OCI-LY1 (cell line): Measurements from ENCODE around the gene WDR43.

Experiments used
- H2AFZ ChIP-seq: fragments of 200-600 bp; sonication (generic), shearing (Covaris generic); 2 replicates; pipeline ENCODE4 v1.6.0; 2014; ENCODE audit warnings: antibody characterized with exemption, mild to moderate bottlenecking, low read length
- H3F3A ChIP-seq: fragments of 200-600 bp; sonication (generic), shearing (Covaris generic); 2 replicates; pipeline ENCODE4 v1.6.0; 2014; ENCODE audit warnings: mild to moderate bottlenecking, antibody characterized with exemption, low read length, moderate library complexity; ENCODE audit not compliant: insufficient read depth
- H3K27ac ChIP-seq: fragments of 200-600 bp; sonication (generic); 2 replicates; pipeline ENCODE4 v1.5.1; 2014; ENCODE audit warnings: low read length, mixed run types, mild to moderate bottlenecking, low read depth; ENCODE audit not compliant: poor library complexity, severe bottlenecking
- H3K27me3 ChIP-seq: fragments of 200-600 bp; sonication (generic); 2 replicates; pipeline ENCODE4 v1.6.0; 2014; ENCODE audit warnings: antibody characterized with exemption, mild to moderate bottlenecking, low read length, moderate library complexity; ENCODE audit not compliant: insufficient read depth
- H3K36me3 ChIP-seq: fragments of 200-600 bp; sonication (generic); 2 replicates; pipeline ENCODE4 v1.6.1; 2014; ENCODE audit warnings: mild to moderate bottlenecking, antibody characterized with exemption, low read length, moderate library complexity, mixed read lengths; ENCODE audit not compliant: insufficient read depth
- H3K4me1 ChIP-seq: fragments of 200-600 bp; sonication (generic); 2 replicates; pipeline ENCODE4 v1.5.1; 2014; ENCODE audit warnings: mild to moderate bottlenecking, low read length, moderate library complexity; ENCODE audit not compliant: insufficient read depth, severe bottlenecking
- H3K4me2 ChIP-seq: fragments of 200-600 bp; sonication (generic), shearing (Covaris generic); 2 replicates; pipeline ENCODE4 v1.6.1; 2014; ENCODE audit warnings: low read length
- H3K4me3 ChIP-seq: fragments of 200-600 bp; sonication (generic); 2 replicates; pipeline ENCODE4 v1.5.1; 2014; ENCODE audit warnings: low read length, low read depth, mild to moderate bottlenecking, mixed read lengths; ENCODE audit not compliant: poor library complexity, severe bottlenecking
- H3K79me2 ChIP-seq: fragments of 200-600 bp; shearing (Covaris generic); 2 replicates; pipeline ENCODE4 v1.6.1; 2016; ENCODE audit warnings: mixed run types, low read length, mixed read lengths; ENCODE audit not compliant: insufficient read depth
- H3K9ac ChIP-seq: fragments of 200-600 bp; sonication (generic), shearing (Covaris generic); 2 replicates; pipeline ENCODE4 v1.6.1; 2014; ENCODE audit warnings: mild to moderate bottlenecking, low read length, mixed read lengths
- H3K9me2 ChIP-seq: fragments of 200-600 bp; sonication (generic), shearing (Covaris generic); 2 replicates; pipeline ENCODE4 v1.6.1; 2014; ENCODE audit warnings: low read depth, mild to moderate bottlenecking, low read length, mixed read lengths
- H3K9me3 ChIP-seq: fragments of 200-600 bp; shearing (Covaris generic); 2 replicates; pipeline ENCODE4 v1.6.1; 2014; ENCODE audit warnings: low read length, mixed read lengths
- H4K20me1 ChIP-seq: fragments of 200-600 bp; sonication (generic), shearing (Covaris generic); 2 replicates; pipeline ENCODE4 v1.6.0; 2016; ENCODE audit warnings: mild to moderate bottlenecking, low read length; ENCODE audit not compliant: insufficient read depth
- EZH2 ChIP-seq: fragments of 200-600 bp; sonication (generic), shearing (Covaris generic); IDR thresholded peaks from 2 replicates; pipeline ENCODE4 v1.8.0; 2017; ENCODE audit warnings: borderline replicate concordance, mixed run types, mild to moderate bottlenecking, antibody characterized with exemption, low read length, moderate library complexity, mixed read lengths
- TF ChIP-seq, protein P1 (sequence below): fragments of 200-600 bp; sonication (generic), shearing (Covaris generic); IDR thresholded peaks from 2 replicates; pipeline ENCODE4 v1.5.1; 2017; ENCODE audit warnings: mild to moderate bottlenecking, antibody characterized with exemption, low read length, moderate library complexity, mixed read lengths

Gene WDR43

DNA sequence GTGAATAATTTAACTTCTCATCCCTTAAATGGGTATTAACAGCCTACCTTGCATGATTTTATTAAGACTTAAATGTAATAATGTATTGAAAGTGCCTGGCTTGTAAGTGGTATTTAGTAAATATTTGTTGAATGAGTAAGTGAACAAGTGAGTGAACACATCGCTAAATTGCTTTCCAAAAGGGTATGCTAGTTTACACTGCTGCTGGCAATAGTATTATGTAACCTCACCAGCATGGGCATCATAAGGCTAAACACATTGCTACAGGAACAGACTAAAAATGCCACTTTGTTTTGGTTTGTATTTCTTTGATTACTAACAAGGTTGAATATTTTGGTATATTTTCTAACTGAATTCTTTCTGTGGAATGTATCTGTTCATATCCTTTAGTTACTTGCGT is 9.8 kb downstream of the WDR43 start:
- Histone ChIP-seq H3F3A (no peaks in the 10 kb centered on the region), H3K9me2 (no peaks in the 10 kb centered on the region), H3K9me3 (no peaks in the 10 kb centered on the region), H3K4me1 (peaks cover 8% of the 10 kb centered on the region), H2AFZ (no peak overlapping the region), H4K20me1 (no peaks in the 10 kb centered on the region), H3K27ac (no peak overlapping the region), H3K79me2 (peaks cover 73% of the 10 kb centered on the region), H3K4me3 (no peak overlapping the region), H3K4me2 (no peak overlapping the region), H3K27me3 (no peaks in the 10 kb centered on the region), H3K36me3 (peaks cover 87% of the 10 kb centered on the region), H3K9ac (no peak overlapping the region)
- TF ChIP-seq, protein P1, sequence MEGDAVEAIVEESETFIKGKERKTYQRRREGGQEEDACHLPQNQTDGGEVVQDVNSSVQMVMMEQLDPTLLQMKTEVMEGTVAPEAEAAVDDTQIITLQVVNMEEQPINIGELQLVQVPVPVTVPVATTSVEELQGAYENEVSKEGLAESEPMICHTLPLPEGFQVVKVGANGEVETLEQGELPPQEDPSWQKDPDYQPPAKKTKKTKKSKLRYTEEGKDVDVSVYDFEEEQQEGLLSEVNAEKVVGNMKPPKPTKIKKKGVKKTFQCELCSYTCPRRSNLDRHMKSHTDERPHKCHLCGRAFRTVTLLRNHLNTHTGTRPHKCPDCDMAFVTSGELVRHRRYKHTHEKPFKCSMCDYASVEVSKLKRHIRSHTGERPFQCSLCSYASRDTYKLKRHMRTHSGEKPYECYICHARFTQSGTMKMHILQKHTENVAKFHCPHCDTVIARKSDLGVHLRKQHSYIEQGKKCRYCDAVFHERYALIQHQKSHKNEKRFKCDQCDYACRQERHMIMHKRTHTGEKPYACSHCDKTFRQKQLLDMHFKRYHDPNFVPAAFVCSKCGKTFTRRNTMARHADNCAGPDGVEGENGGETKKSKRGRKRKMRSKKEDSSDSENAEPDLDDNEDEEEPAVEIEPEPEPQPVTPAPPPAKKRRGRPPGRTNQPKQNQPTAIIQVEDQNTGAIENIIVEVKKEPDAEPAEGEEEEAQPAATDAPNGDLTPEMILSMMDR, result no peak
- no peak for TF ChIP-seq EZH2

GRCh38 chr2:28904802-28905457 is 10.5 kb downstream of the WDR43 start:
- Histone ChIP-seq H3K27ac (no peak overlapping the region), H3K79me2 (peaks cover 71% of the 10 kb centered on the region), H3K36me3 (peaks cover 93% of the 10 kb centered on the region)

DNA sequence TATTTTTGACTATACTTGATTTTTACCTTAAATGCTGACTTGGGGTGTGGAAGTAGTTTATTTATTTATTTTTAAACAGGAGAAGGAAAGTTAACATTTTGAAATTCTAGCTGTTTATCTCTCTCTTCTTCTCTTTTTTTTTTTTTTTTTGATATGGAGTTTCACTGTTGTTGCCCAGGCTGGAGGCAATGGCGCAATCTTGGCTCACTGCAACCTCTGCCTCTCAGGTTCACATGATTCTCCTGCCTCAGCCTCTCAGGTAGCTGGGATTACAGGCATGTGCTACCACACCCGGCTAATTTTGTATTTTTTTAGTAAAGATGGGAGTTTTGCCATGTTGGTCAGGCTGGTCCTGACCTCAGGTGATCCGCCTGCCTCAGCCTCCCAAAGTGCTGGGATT is 11.1 kb downstream of the WDR43 start:
- Histone ChIP-seq H4K20me1 (peaks cover 3% of the 10 kb centered on the region; the same call in 1 of the 2 replicates), H3K9ac (no peak overlapping the region), H3K9me2 (no peaks in the 10 kb centered on the region), H2AFZ (no peak overlapping the region), H3K27ac (no peak overlapping the region), H3K4me3 (no peak overlapping the region), H3K36me3 (peaks cover 96% of the 10 kb centered on the region), H3K79me2 (peaks cover 68% of the 10 kb centered on the region), H3K4me1 (no peaks in the 10 kb centered on the region), H3K27me3 (no peaks in the 10 kb centered on the region), H3F3A (no peaks in the 10 kb centered on the region), H3K9me3 (no peaks in the 10 kb centered on the region), H3K4me2 (no peak overlapping the region)
- TF ChIP-seq, protein P1, result no peak
- TF ChIP-seq EZH2, result no peak

More at GRCh38 chr2:28904802-28905457, 10.5 kb downstream of the WDR43 start:
- Histone ChIP-seq H3K9me3 (no peaks in the 10 kb centered on the region), H3F3A (no peaks in the 10 kb centered on the region), H3K9me2 (no peaks in the 10 kb centered on the region), H3K4me2 (no peak overlapping the region), H3K27me3 (no peaks in the 10 kb centered on the region), H3K9ac (no peak overlapping the region), H2AFZ (no peak overlapping the region), H3K4me1 (peaks cover 1% of the 10 kb centered on the region), H4K20me1 (no peaks in the 10 kb centered on the region; the same call in 1 of the 2 replicates), H3K4me3 (no peak overlapping the region)
- TF ChIP-seq, protein P1, result no peak
- TF ChIP-seq EZH2, result no peak
